Erythroblast (primary cell): ENCODE measurements around the gene QRFP.

Experiments used
- GATA1 ChIP-seq: IDR thresholded peaks from 2 replicates; pipeline ENCODE4 v1.6.1; 2011; ENCODE audit warnings: low read depth, mild to moderate bottlenecking, control low read depth, low read length, moderate library complexity
- POLR2A ChIP-seq: IDR thresholded peaks from 2 replicates; pipeline ENCODE4 v1.6.1; 2011; ENCODE audit warnings: mild to moderate bottlenecking, low read length

DNA sequence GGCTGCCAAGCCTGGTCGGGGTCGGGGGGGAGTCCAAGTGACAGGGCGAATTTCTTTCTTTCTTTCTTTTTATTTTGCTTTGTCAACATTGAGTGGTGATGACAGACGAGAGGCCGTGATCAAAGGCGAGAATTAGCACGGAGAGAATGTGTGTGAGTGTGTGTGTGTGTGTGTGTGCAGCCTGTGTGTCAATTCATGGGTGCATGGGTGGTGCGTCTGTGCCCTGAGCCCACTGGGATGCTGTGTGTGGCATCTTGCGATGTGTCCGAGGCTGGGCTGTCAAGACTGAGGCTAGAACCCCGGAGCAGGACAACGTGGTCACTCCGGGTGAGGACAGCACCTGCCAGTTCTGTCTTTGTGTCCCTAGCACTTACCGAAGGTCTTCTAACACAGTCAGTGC is 47.2 kb upstream of the QRFP start:
- TF ChIP-seq POLR2A: no peak
- TF ChIP-seq GATA1: no peak
